Mesenteric fat pad (tissue), 1 donor: ENCODE results near the gene TICAM2. TPM values are rescaled to one million over a fixed set of nuclear protein-coding genes. Genes with fewer than 3 reads are reported as not detected.
"Not testable (repeated sequence)": the region's sequence is repeated elsewhere in the genome, so short reads cannot be mapped to it uniquely, and the experiment has no call there.

Experiments
- DNase-seq: peaks from one replicate; pipeline ENCODE4 v3.0.0-alpha.2; 2020; ENCODE audit warnings: low spot score
- long read RNA-seq: library from polyadenylated mRNA; unstranded; transcript quantifications from one replicate; pipeline ENCODE4 v2.0.0, GENCODE V29; 2020
- total RNA-seq: library from RNA; stranded (reverse); fragmentation: NEBNext Ultra II Directional; extraction: Animal tissue kit (Norgen Biotek cat#: 25700); gene quantifications from one replicate; pipeline ENCODE4 v1.2.1, GENCODE V29; 2021
- donor health status: DM: yes; HTN: yes; CAD: no.

The TICAM2 gene, protein sequence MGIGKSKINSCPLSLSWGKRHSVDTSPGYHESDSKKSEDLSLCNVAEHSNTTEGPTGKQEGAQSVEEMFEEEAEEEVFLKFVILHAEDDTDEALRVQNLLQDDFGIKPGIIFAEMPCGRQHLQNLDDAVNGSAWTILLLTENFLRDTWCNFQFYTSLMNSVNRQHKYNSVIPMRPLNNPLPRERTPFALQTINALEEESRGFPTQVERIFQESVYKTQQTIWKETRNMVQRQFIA
- total RNA-seq: 6.3 TPM
- long read RNA-seq, partial matches to known transcripts: 0 of 3 reads
- long read RNA-seq, other reads (novel, unspliced or antisense): 0 of 3 reads

GRCh38 chr5:115601701-115602590, at the start of gene TICAM2:
Gene TICAM2, minus strand, starts transcription at chr5:115602479. Its CDS starts 21,223 bp downstream, at chr5:115581256.
- peak; percentile 93 for DNase-seq

- no peak for DNase-seq
These were observed 47.3 kb upstream of the TICAM2 start for GRCh38 chr5:115649541-115649940.

- no peak for DNase-seq
These were observed 45.8 kb upstream of the TICAM2 start for GRCh38 chr5:115648056-115648455.

DNA sequence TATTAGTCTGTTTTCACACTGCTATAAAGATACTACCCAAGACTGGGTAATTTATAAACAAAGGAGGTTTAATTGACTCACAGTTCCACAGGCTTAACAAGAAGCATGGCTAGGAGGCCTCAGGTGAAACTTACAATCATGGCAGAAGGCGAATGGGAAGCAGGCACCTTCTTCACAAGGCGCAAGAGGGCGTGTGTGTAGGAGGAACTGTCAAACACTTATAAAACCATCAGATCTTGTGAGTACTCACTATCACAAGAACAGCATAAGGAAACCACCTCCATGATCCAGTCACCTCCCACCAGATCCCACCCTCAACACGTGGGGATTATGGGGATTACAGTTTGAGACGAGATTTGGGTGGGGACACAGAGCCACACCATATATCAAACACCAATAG, 43.1 kb upstream of the TICAM2 start:
- not testable (repeated sequence) for DNase-seq

- DNase-seq: no peak
These were observed 41.8 kb upstream of the TICAM2 start for GRCh38 chr5:115644046-115644445.

DNA sequence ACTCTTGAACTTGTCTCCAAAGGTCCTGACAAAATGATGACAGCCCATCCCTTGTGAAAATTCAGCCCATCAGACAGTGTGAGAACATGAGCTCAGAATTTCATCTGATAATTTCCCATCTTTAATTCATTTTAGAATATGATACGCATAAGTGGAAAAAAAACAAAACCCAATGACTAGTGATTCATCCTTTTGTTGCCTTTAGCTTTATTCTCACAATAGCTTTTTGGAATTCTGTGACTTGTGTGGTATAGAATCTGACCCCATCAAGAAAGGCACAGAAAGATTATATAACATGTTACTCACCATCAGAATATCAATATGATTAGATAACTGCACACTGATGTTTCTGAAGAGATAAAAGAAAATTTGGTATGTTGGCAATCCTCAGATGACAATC, 39.7 kb upstream of the TICAM2 start:
- no peak for DNase-seq

GRCh38 chr5:115640274-115640673, 38.0 kb upstream of the TICAM2 start:
- no peak for DNase-seq

GRCh38 chr5:115639377-115639776, 37.1 kb upstream of the TICAM2 start:
- DNase-seq: no peak

- DNase-seq: no peak
These were observed 35.2 kb upstream of the TICAM2 start for GRCh38 chr5:115637507-115637906.

DNA sequence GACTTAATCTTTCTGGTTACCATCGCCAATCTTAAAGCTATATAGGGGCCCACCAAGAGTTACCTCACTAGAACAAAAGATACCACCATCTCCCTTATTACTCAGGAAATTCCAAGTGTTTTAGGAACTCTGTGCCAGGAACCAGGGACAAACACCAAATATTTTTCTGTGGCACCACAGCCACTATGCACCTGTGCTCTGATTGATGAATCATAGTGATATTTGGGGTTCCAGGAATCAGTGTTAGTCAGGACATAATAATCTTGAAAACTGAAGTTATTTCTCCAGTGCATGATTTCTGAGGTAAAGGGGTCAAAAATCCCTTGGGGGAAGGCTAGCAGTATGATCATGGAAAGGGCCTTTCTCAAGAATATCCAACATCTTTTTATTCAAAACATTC, 33.7 kb upstream of the TICAM2 start:
- DNase-seq: no peak

- DNase-seq: peak; percentile 92
These were observed 32.3 kb upstream of the TICAM2 start for GRCh38 chr5:115634343-115635132.

DNA sequence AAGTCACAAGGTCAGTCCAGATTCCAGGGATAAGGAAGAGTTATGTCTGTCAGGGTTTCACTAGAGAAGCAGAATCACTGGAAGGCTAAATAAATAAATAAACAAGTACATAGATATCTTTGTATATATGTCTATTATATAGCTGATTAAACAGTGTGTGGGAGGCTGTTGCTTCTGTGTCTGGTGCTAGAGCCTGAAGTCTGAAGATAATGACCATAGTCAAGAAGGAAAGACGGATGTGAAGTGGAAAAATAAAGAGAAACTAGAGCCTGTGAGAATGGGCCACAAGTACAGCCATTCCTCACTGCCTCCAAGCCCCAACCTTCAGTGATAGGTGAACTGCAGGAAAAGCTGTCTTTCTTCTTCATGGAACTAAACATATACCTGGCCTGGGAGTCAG, 27.6 kb upstream of the TICAM2 start:
- DNase-seq: no peak

- DNase-seq: no peak
These were observed 25.1 kb upstream of the TICAM2 start for GRCh38 chr5:115627295-115627865.

- no peak for DNase-seq
These were observed 24.2 kb upstream of the TICAM2 start for GRCh38 chr5:115626445-115626823.

- peak; percentile 100 for DNase-seq
These were observed 23.5 kb upstream of the TICAM2 start, which contains the start of gene TMED7 for GRCh38 chr5:115625579-115626444. Gene TMED7, minus strand, starts transcription at chr5:115626036. Its CDS starts 244 bp downstream, at chr5:115625792.

DNA sequence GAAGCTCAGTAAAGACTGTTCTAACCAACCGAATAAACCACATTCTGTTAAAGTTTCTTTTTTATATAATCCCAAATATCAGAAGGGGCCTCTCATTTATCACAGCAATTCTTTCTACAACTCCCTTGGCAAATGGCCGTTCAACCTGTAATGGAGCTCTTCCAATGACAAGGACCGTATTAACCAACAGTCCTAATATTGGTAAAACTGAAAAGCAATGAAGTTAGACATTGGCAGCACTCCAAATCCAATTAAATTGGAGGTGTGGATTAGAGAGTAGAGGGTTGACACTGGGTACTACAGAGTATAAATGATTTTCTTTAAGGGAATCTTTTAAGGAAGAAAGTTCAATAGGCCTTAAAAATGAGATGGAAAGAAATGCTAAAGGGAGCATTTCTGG, 22.7 kb upstream of the TICAM2 start:
- no peak for DNase-seq

- no peak for DNase-seq
These were observed 21.4 kb upstream of the TICAM2 start for GRCh38 chr5:115623658-115624057.

- no peak for DNase-seq
These were observed 19.2 kb upstream of the TICAM2 start for GRCh38 chr5:115621365-115621900.

GRCh38 chr5:115616892-115617291, 14.6 kb upstream of the TICAM2 start:
- DNase-seq: no peak

- no peak for DNase-seq
These were observed 14.2 kb upstream of the TICAM2 start for GRCh38 chr5:115616472-115616871.
